ENCODE data around the gene GORASP1. TPM values are rescaled to one million over a fixed set of nuclear protein-coding genes. Genes with fewer than 3 reads are reported as not detected.

The GORASP1 gene
- total RNA-seq, 2 experiments from 2014 or later: 31.6 to 33.7 TPM

GRCh38 chr3:39127908-39128304, 20.5 kb upstream of the GORASP1 start:
- H3K27me3 Mint-ChIP-seq: peaks cover 10% of the 10 kb centered on the region
- ChIA-PET CTCF (interaction anchor here (0.7 to 3.2 kb wide), 9 partner anchors 10 to 164 kb away, joined by 3 to 13 read pairs (median 7); no protein-coding TSS in a partner anchor), POLR2A (interaction anchor here (1.0 kb wide), 1 partner anchor 19 kb away, joined by 3 read pairs; no protein-coding TSS in a partner anchor)
- H3K9me3 Mint-ChIP-seq: no peaks in the 10 kb centered on the region
- no peaks in the 10 kb centered on the region for H3K36me3 Mint-ChIP-seq (ENCODE audit: low read depth)
- H3K4me3 Mint-ChIP-seq: no peak overlapping the region
- peak; percentile 37 for DNase-seq
- H3K4me1 Mint-ChIP-seq: peaks cover 22% of the 10 kb centered on the region
- peak overlapping the region; percentile 77 for H3K27ac Mint-ChIP-seq

GRCh38 chr3:39127269-39127907, 20.0 kb upstream of the GORASP1 start:
- Mint-ChIP-seq H3K4me3 (no peak overlapping the region), H3K36me3 (ENCODE audit: low read depth) (no peaks in the 10 kb centered on the region), H3K9me3 (no peaks in the 10 kb centered on the region), H3K4me1 (peaks cover 22% of the 10 kb centered on the region), H3K27ac (peak overlapping the region; percentile 77), H3K27me3 (peaks cover 14% of the 10 kb centered on the region)
- no peak for DNase-seq
- POLR2A ChIA-PET: interaction anchor here (1.0 kb wide), 1 partner anchor 20 kb away, joined by 3 read pairs; no protein-coding TSS in a partner anchor
- CTCF ChIA-PET: interaction anchor here (0.7 to 3.2 kb wide), 13 partner anchors 9 to 168 kb away, joined by 3 to 13 read pairs (median 4); partner anchors contain the start of genes GORASP1 and TTC21A

- Mint-ChIP-seq H3K27me3 (peaks cover 14% of the 10 kb centered on the region), H3K36me3 (ENCODE audit: low read depth) (no peaks in the 10 kb centered on the region), H3K4me1 (peaks cover 22% of the 10 kb centered on the region), H3K27ac (no peak overlapping the region), H3K4me3 (no peak overlapping the region), H3K9me3 (no peaks in the 10 kb centered on the region)
- ChIA-PET POLR2A (interaction anchor here (1.0 kb wide), 1 partner anchor 162 kb away, joined by 3 read pairs; no protein-coding TSS in a partner anchor), CTCF (interaction anchor here (0.7 to 3.2 kb wide), 14 partner anchors 8 to 169 kb away, joined by 3 to 13 read pairs (median 4); partner anchors contain the start of genes GORASP1 and TTC21A)
- peak; percentile 48 for DNase-seq
These were observed 19.2 kb upstream of the GORASP1 start for GRCh38 chr3:39126532-39127071.

- Mint-ChIP-seq H3K27ac (no peak overlapping the region), H3K4me1 (peaks cover 22% of the 10 kb centered on the region), H3K27me3 (peaks cover 14% of the 10 kb centered on the region), H3K4me3 (no peak overlapping the region), H3K9me3 (no peaks in the 10 kb centered on the region), H3K36me3 (ENCODE audit: low read depth) (no peaks in the 10 kb centered on the region)
- DNase-seq: no peak
- CTCF ChIA-PET: interaction anchor here (0.5 to 3.2 kb wide), 15 partner anchors 8 to 636 kb away, joined by 3 to 13 read pairs (median 4); partner anchors contain the start of genes GORASP1 and TTC21A
- POLR2A ChIA-PET: interaction anchor here (1.0 kb wide), 1 partner anchor 162 kb away, joined by 3 read pairs; no protein-coding TSS in a partner anchor
These were observed 18.5 kb upstream of the GORASP1 start for GRCh38 chr3:39125841-39126500.

- no peak overlapping the region for H3K27ac Mint-ChIP-seq
- no peak for DNase-seq
- no peaks in the 10 kb centered on the region for H3K9me3 Mint-ChIP-seq
- POLR2A ChIA-PET: no interaction called here
- CTCF ChIA-PET: interaction anchor here (0.5 to 3.2 kb wide), 7 partner anchors 9 to 287 kb away, joined by 3 to 13 read pairs (median 4); no protein-coding TSS in a partner anchor
- H3K36me3 Mint-ChIP-seq (ENCODE audit: low read depth): no peaks in the 10 kb centered on the region
- no peak overlapping the region for H3K4me3 Mint-ChIP-seq
- H3K27me3 Mint-ChIP-seq: peaks cover 14% of the 10 kb centered on the region
- H3K4me1 Mint-ChIP-seq: peaks cover 22% of the 10 kb centered on the region
These were observed 17.7 kb upstream of the GORASP1 start for GRCh38 chr3:39124876-39125840.

- H3K4me1 Mint-ChIP-seq: peaks cover 14% of the 10 kb centered on the region
- no peaks in the 10 kb centered on the region for H3K9me3 Mint-ChIP-seq
- ChIA-PET CTCF (interaction anchor here (2.2 kb wide), 1 partner anchor 165 kb away, joined by 9 read pairs; no protein-coding TSS in a partner anchor), POLR2A (no interaction called here)
- H3K27me3 Mint-ChIP-seq: peaks cover 15% of the 10 kb centered on the region
- no peak for DNase-seq
- no peak overlapping the region for H3K27ac Mint-ChIP-seq
- H3K4me3 Mint-ChIP-seq: no peak overlapping the region
- no peaks in the 10 kb centered on the region for H3K36me3 Mint-ChIP-seq (ENCODE audit: low read depth)
These were observed 15.4 kb upstream of the GORASP1 start for GRCh38 chr3:39122813-39123212.

- Mint-ChIP-seq H3K4me3 (no peak overlapping the region), H3K36me3 (ENCODE audit: low read depth) (no peaks in the 10 kb centered on the region), H3K9me3 (no peaks in the 10 kb centered on the region), H3K27ac (no peak overlapping the region), H3K4me1 (peaks cover 3% of the 10 kb centered on the region), H3K27me3 (peaks cover 20% of the 10 kb centered on the region)
- POLR2A ChIA-PET: no interaction called here
- DNase-seq: no peak
- CTCF ChIA-PET: interaction anchor here (0.6 kb wide), 1 partner anchor 16 kb away, joined by 3 read pairs; no protein-coding TSS in a partner anchor
These were observed 14.2 kb upstream of the GORASP1 start for GRCh38 chr3:39121621-39122020.

- no peak for DNase-seq
- H3K27ac Mint-ChIP-seq: no peak overlapping the region
- H3K27me3 Mint-ChIP-seq: peaks cover 18% of the 10 kb centered on the region
- no peaks in the 10 kb centered on the region for H3K4me1 Mint-ChIP-seq
- ChIA-PET CTCF (interaction anchor here (1.7 to 2.6 kb wide), 2 partner anchors 9 to 14 kb away, joined by 7 to 8 read pairs; no protein-coding TSS in a partner anchor), POLR2A (no interaction called here)
- H3K36me3 Mint-ChIP-seq (ENCODE audit: low read depth): no peaks in the 10 kb centered on the region
- H3K9me3 Mint-ChIP-seq: no peaks in the 10 kb centered on the region
- no peak overlapping the region for H3K4me3 Mint-ChIP-seq
These were observed 11.7 kb upstream of the GORASP1 start for GRCh38 chr3:39118931-39119660.

GRCh38 chr3:39118079-39118478, 10.7 kb upstream of the GORASP1 start:
- POLR2A ChIA-PET: no interaction called here
- Mint-ChIP-seq H3K9me3 (no peaks in the 10 kb centered on the region), H3K36me3 (ENCODE audit: low read depth) (no peaks in the 10 kb centered on the region), H3K27me3 (peaks cover 12% of the 10 kb centered on the region), H3K4me1 (no peaks in the 10 kb centered on the region), H3K27ac (no peak overlapping the region), H3K4me3 (no peak overlapping the region)
- CTCF ChIA-PET: interaction anchor here (0.8 to 2.6 kb wide), 4 partner anchors 10 to 174 kb away, joined by 3 to 8 read pairs (median 6); no protein-coding TSS in a partner anchor
- DNase-seq: no peak

- no peaks in the 10 kb centered on the region for H3K36me3 Mint-ChIP-seq (ENCODE audit: low read depth)
These were observed 8.4 kb upstream of the GORASP1 start for GRCh38 chr3:39115870-39116269.

GRCh38 chr3:39114456-39114855, 7.0 kb upstream of the GORASP1 start:
- DNase-seq: no peak

More at GRCh38 chr3:39115870-39116269, 8.4 kb upstream of the GORASP1 start:
- H3K27ac Mint-ChIP-seq: no peak overlapping the region
- H3K9me3 Mint-ChIP-seq: no peaks in the 10 kb centered on the region
- POLR2A ChIA-PET: interaction anchor here (0.6 kb wide), 1 partner anchor 14 kb away, joined by 7 read pairs; no protein-coding TSS in a partner anchor
- peaks cover 7% of the 10 kb centered on the region for H3K27me3 Mint-ChIP-seq
- no peak for DNase-seq
- CTCF ChIA-PET: interaction anchor here (0.7 to 1.6 kb wide), 4 partner anchors 10 to 173 kb away, joined by 3 to 5 read pairs (median 4); no protein-coding TSS in a partner anchor
- no peak overlapping the region for H3K4me3 Mint-ChIP-seq
- H3K4me1 Mint-ChIP-seq: no peaks in the 10 kb centered on the region

More at GRCh38 chr3:39114456-39114855, 7.0 kb upstream of the GORASP1 start:
- Mint-ChIP-seq H3K27ac (no peak overlapping the region), H3K36me3 (ENCODE audit: low read depth) (no peaks in the 10 kb centered on the region), H3K27me3 (peaks cover 7% of the 10 kb centered on the region), H3K9me3 (no peaks in the 10 kb centered on the region), H3K4me1 (peaks cover 3% of the 10 kb centered on the region), H3K4me3 (no peak overlapping the region)
- CTCF ChIA-PET: interaction anchor here (1.3 to 1.5 kb wide), 3 partner anchors 10 to 17 kb away, joined by 3 to 7 read pairs (median 5); no protein-coding TSS in a partner anchor
- POLR2A ChIA-PET: no interaction called here
